ENCODE results near the gene IRF2.
A peak's percentile ranks its signal among the peaks of the same experiment; 100 is the strongest.

GRCh38 chr4:184471881-184472613, 2.3 kb downstream of the IRF2 start:
- TF ChIP-seq NRF1 (IDR thresholded peaks at IDR 0.05; ENCODE audit: low read depth, low read length) = no peak
- no peak for TF ChIP-seq JUN (IDR thresholded peaks at IDR 0.05; ENCODE audit: low read depth, low read length)
- 0 out of 4 replicates have a peak, but pooled peaks of 1 of the 3 experiments have one; percentile 9 for TF ChIP-seq CTCF (IDR thresholded peaks at IDR 0.05; ENCODE audit: control extremely low read depth in 1 of 3, insufficient read depth in 1 of 3, low read depth in 1 of 3, low read length in 3 of 3)
- no peak for TF ChIP-seq ZNF274 (IDR thresholded peaks at IDR 0.05; ENCODE audit: borderline replicate concordance, extremely low read depth, low read length)
- TF ChIP-seq PHF8 (conservative IDR thresholded peaks at IDR 0.05; ENCODE audit: low read depth, low read length) = no peak
